Right lung (tissue), 10 donors: ENCODE results near the gene PPM1G. TPM values are rescaled to one million over a fixed set of nuclear protein-coding genes. Genes with fewer than 3 reads are reported as not detected.
A peak's percentile ranks its signal among the peaks of the same experiment; 100 is the strongest.
"Not testable (repeated sequence)": the region's sequence is repeated elsewhere in the genome, so short reads cannot be mapped to it uniquely, and the experiment has no call there.

Source experiments
- DNase-seq, 2 donors: peaks; one replicate each; pipeline ENCODE4 v3.0.0-alpha.2; 2013
- long read RNA-seq, 8 donors: transcript quantifications; one replicate each; lab custom pipeline, GENCODE V29; 2026
- polyA plus RNA-seq, 5 donors: library from polyadenylated mRNA; unstranded; fragments of 120-200 nt; gene quantifications; one replicate each; pipeline versions ENCODE4 v1.2.1 to v1.2.3, GENCODE V29; 2013; ENCODE audit warnings: inconsistent platforms in 1 of 5, low replicate concordance in 1 of 5; ENCODE audit not compliant: insufficient read length in 5 of 5, insufficient read depth in 1 of 5

Gene PPM1G, protein sequence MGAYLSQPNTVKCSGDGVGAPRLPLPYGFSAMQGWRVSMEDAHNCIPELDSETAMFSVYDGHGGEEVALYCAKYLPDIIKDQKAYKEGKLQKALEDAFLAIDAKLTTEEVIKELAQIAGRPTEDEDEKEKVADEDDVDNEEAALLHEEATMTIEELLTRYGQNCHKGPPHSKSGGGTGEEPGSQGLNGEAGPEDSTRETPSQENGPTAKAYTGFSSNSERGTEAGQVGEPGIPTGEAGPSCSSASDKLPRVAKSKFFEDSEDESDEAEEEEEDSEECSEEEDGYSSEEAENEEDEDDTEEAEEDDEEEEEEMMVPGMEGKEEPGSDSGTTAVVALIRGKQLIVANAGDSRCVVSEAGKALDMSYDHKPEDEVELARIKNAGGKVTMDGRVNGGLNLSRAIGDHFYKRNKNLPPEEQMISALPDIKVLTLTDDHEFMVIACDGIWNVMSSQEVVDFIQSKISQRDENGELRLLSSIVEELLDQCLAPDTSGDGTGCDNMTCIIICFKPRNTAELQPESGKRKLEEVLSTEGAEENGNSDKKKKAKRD
- polyA plus RNA-seq, result 10 to 100 TPM; 69.0 to 87.8 (median 82.8) TPM
- long read RNA-seq, donor 1, transcript PPM1G-201 (10 exons, 2,311 nt), result major isoform, 10 of 92 reads
- long read RNA-seq, donor 1, partial matches to known transcripts, result 81 of 92 reads
- long read RNA-seq, donor 1, other reads (novel, unspliced or antisense), result 0 of 92 reads
- long read RNA-seq, donor 2, transcript PPM1G-201 (10 exons, 2,311 nt), result major isoform, 11 of 11 reads
- long read RNA-seq, donor 2, partial matches to known transcripts, result 0 of 11 reads
- long read RNA-seq, donor 2, other reads (novel, unspliced or antisense), result 0 of 11 reads
- long read RNA-seq, donor 3, transcript PPM1G-201 (10 exons, 2,311 nt), result major isoform, 14 of 47 reads
- long read RNA-seq, donor 3, partial matches to known transcripts, result 32 of 47 reads
- long read RNA-seq, donor 3, other reads (novel, unspliced or antisense), result 0 of 47 reads
- long read RNA-seq, donor 4, partial matches to known transcripts, result 48 of 49 reads
- long read RNA-seq, donor 4, other reads (novel, unspliced or antisense), result 0 of 49 reads
- long read RNA-seq, donor 5, transcript PPM1G-201 (10 exons, 2,311 nt), result major isoform, 13 of 47 reads
- long read RNA-seq, donor 5, partial matches to known transcripts, result 33 of 47 reads
- long read RNA-seq, donor 5, other reads (novel, unspliced or antisense), result 0 of 47 reads
- long read RNA-seq, donor 6, transcript PPM1G-201 (10 exons, 2,311 nt), result major isoform, 19 of 62 reads
- long read RNA-seq, donor 6, partial matches to known transcripts, result 43 of 62 reads
- long read RNA-seq, donor 6, other reads (novel, unspliced or antisense), result 0 of 62 reads
- long read RNA-seq, donor 7, transcript PPM1G-201 (10 exons, 2,311 nt), result major isoform, 9 of 21 reads
- long read RNA-seq, donor 7, partial matches to known transcripts, result 12 of 21 reads
- long read RNA-seq, donor 7, other reads (novel, unspliced or antisense), result 0 of 21 reads
- long read RNA-seq, donor 8, transcript PPM1G-201 (10 exons, 2,311 nt), result major isoform, 5 of 22 reads
- long read RNA-seq, donor 8, partial matches to known transcripts, result 17 of 22 reads
- long read RNA-seq, donor 8, other reads (novel, unspliced or antisense), result 0 of 22 reads

DNA sequence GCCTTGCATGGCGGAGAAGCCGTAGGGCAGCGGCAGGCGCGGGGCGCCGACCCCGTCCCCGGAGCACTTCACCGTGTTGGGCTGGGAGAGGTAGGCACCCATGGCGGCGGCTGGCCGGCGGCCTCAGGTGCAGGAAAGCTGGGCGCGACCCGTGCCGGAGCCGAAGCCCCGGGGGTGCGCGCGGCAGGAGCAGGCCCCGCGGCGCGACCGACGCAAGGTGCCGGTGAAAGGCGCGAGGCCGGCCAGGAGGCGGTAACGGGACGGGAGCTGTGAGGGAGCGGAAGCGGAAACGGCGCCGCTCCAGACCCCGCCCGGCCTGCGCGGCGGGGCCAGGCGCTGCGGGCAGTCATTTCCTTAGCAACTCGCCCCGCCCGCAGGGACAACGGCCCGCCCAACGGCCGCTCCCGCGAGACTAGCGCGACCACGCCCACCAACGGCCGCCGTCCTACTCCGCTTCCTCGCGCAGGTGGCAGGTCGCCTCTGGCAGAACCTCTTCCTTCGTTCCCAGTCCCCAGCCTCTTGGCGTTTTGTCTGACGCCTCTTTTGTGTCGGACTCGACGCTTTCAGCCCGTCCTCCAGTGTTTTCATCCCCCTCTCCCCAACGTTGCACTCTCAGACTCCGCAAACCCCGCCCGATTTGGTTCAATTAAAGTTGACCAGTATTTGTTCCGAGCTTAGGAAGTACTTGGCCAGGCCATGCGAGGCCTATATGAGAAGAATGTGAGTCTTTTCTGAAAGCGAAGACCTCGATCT lies at the start of gene PPM1G:
Gene PPM1G, minus strand, starts transcription at position 271 of the 753 bp plus-strand sequence. Its CDS starts 169 bp downstream, at position 102.
- DNase-seq, result peak; percentile 91

DNA sequence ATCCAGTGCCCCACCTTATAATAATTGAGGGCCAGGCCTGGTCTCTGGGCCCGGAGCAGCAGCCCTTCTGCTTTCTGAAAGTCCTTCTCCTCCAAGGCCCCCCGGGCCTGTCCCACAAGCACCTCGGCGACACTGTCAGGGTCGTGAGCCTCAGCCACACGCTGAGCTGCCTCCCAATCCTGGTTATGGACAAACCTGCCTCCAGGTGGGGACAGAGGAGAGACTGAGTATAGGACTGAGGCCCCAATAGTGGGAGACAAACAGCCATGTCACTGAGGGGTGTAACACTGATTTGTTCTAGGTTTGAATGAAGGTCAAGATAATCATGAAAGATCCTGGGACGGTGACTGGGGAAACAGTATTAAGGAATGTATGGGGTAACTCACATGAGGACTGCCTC lies 44.6 kb upstream of the PPM1G start:
- no peak for DNase-seq

DNA sequence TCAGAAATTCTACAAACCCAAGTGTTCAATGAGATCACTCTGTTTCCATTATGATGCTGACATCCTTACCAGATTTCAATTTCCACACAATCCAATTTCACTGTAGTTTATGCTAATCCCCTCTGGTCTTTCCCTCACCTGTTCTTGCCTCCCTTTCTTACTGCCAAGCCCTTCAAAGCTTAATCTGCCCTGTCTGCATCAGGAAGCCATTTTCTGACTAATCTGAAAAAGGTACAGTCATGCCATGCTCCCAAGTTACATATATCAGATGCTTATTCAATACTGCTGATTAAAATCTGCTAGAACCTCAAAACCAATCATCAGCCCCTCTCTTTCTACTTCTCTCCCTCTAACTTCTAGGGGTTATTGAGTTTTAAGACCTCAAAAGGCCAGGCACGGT lies 41.7 kb upstream of the PPM1G start:
- DNase-seq, result no peak

DNA sequence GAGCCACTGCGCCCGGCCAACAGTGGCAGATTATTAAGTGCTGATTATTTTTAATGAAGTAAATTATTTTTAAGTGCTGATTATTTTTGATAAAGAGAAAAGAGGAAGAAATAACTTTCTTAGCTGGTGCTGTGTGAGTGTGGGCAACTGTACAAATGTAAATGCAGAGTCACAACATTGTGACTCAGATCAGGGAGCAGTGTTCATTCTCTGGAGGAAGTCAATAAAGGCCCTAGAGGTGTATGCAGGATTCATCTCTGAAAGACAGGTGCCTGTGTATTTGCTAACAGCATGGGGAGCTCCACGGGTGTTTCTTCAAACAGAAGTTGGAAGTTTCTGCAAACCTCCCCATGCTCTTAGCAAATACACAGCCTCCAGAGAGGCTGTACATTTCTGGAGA lies 39.0 kb upstream of the PPM1G start:
- DNase-seq, result no peak

DNA sequence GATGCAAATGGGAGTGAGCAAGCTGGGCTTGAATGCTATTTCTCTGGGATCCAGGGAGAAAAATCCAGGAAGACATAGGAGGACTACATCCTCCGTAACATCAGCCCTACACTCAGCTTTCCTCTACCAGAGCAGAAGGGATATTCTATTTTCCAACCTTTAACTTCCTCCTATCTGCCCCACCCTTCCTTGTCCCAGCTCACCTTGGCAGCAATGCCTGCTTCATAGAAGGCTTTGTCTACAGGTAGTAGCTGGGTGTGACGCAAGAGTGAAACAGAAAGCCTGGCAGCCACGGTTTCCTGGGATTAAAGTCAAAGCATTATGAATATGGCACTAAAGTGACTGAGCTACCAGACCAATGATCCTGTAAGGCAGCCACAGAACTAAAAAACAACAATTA lies 36.7 kb upstream of the PPM1G start:
- DNase-seq, result no peak

DNA sequence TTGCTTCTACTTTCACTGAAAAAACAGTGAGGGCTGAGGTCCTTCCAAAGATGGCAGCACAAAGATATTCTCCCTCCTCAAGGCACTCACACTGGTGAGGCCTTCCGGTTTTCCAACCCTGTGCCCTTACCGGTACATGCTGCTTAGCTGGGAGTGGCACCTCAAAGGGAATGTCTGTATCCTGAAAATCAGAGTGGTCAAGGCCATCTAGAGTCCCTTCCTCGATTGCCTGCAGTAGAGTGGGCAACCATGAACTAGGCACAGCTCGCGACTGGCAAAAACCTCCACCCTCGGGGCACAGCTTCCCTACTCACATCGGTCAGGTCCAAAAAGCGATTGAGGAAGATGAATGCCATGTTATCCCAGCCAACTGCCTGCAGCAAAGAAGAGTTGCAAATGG lies 36.2 kb upstream of the PPM1G start:
- no peak for DNase-seq

DNA sequence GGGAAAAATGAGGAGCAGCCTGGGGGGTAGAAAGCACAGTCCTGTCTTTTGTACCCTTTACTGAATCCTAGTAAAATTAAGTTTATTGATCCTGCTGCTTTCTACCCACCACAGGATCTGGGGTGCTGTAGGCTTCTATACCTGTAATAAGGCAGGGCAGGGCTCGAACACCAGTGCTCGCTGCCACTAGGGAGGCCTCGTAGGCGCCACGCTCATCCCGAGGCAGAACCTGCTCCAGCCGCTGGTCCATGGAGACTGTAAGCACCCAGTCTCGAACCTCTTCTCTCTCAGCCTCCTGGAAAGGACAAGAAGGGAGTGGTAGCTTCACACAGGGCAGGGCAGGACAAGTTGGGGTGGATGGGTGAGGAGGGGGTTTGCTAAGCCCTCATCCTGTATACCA lies 35.8 kb upstream of the PPM1G start:
- DNase-seq, result no peak

DNA sequence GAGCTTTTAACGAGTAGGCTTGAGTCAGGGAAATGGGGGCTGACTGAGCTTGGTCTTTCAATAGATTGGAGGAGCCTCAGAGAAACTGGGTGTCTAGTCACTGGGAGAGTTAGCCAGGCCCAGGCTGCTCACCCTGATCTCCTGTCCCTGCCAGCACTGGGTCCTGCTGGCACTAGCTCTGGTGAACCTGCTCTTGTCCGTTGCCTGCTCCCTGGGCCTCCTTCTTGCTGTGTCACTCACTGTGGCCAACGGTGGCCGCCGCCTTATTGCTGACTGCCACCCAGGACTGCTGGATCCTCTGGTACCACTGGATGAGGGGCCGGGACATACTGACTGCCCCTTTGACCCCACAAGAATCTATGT lies 33.5 kb upstream of the PPM1G start:
- no peak for DNase-seq

DNA sequence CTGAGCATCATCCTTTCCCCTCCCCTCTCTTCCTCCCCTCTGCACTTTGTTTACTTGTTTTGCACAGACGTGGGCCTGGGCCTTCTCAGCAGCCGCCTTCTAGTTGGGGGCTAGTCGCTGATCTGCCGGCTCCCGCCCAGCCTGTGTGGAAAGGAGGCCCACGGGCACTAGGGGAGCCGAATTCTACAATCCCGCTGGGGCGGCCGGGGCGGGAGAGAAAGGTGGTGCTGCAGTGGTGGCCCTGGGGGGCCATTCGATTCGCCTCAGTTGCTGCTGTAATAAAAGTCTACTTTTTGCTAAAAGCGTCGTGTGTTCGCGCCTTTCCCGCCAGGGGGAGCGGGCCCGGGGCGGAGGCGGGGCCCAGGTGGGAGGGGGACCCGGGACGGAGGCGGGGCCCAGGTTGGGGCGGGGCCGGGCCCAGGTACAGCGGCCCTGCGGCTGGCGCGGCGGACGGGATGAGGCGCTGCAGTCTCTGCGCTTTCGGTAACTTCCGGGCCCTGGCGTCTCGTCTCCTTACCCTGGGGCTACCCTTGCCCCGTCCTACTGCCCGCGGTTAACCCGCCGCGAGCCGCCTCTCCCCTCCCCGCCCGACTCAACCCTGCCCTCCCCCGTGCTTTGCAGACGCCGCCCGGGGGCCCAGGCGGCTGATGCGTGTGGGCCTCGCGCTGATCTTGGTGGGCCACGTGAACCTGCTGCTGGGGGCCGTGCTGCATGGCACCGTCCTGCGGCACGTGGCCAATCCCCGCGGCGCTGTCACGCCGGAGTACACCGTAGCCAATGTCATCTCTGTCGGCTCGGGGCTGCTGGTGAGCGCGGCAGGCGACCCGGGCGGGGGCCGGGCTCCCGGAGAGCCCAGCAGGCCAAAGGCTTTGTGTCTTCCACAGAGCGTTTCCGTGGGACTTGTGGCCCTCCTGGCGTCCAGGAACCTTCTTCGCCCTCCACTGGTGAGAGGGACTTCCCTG lies 32.8 kb upstream of the PPM1G start, which contains the start of gene KRTCAP3:
Gene KRTCAP3, plus strand, starts transcription at position 424 of the 962 bp plus-strand sequence. Its CDS starts 32 bp downstream, at position 456.
- DNase-seq, result peak; percentile 23 to 36

DNA sequence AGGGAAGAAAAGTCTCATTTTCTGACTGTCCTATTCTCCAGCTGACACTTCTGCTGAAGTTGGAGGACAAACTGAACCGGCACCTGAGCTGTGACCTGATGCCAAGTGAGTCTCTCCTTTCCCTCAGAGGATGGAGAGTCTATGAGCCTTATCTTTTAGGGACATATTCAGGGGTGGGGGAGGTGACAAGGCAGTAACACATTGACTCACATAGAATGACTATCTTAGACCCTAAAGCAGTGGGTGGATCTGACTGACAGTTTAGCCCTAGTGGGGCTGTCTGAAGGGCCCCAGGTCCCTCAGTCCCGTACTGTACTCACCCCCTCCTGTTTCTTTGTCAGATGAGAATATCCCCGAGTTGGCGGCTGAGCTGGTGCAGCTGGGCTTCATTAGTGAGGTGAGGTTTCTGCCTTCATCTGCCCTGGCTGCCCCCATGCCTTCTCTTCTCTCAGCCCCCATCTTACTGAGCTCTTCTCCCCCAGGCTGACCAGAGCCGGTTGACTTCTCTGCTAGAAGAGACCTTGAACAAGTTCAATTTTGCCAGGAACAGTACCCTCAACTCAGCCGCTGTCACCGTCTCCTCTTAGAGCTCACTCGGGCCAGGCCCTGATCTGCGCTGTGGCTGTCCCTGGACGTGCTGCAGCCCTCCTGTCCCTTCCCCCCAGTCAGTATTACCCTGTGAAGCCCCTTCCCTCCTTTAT lies 32.0 kb upstream of the PPM1G start:
- DNase-seq, result no peak

DNA sequence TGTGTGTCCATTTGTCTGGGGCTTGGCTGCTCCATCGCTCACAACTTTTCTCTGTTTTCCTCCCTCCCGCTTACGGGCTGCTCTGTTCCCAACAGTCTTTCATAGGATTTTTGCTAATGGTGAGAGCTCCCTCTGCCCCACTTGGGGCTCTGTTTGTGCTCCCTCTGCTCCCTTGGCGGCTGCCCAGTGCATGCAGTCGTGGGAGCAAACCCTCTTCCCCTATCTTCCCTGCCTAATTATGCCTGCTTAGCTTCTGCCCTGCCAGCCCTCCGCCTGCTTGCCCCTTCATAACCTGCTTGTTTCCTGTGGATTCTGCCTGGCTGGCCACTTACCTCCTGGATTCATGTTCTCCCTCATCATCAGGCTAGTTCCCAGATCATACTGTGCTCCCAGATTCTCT lies 26.2 kb upstream of the PPM1G start:
- DNase-seq, result no peak

DNA sequence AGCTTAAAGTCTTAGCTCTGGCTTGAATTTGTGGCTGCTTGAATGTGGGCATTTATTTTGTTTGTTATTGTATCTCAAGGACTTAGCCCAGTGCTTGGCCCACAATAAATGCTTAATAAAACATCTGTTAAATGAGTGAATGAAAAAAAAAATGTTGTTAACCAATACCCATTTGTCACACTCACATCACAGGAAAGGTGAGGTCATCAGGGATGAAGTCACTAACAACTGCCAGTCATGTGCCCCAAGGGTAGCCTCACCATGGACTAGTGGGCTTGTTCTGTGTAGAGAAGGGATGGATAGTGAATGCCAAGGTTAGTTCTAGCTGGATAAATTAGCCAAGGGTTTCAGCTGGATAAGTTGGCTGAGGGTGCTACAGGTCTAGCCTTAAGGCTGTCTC lies 22.0 kb upstream of the PPM1G start:
- no peak for DNase-seq

DNA sequence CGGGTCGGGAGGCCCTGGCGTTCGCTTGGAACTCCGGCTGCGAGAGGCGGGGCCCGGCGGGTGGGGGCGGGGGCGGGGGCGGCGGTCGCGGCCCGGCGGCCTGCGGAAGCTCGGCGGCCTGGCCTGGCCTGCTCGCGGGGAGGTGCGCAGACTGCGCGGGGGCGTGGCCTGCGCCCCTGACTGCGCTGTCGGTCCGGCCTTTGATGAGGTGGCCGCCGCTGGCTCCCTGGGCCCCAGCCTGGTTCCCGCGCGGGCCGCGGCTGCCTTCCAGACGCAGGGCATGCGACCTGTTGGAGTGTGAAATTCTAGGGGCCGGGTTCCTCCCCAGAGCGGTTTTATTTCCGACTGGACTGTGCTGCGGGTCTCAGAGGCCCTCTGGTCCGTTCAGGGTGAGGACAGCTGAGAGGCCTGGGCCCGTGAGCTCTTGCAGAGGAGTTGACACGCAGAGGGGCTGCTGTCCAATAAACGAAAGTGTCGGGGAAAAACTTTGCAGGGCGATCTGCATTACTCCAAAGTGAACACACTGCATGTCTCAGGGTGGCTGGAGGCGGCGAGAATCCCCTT lies 19.7 kb upstream of the PPM1G start:
- DNase-seq, result peak; percentile 78 to 81

DNA sequence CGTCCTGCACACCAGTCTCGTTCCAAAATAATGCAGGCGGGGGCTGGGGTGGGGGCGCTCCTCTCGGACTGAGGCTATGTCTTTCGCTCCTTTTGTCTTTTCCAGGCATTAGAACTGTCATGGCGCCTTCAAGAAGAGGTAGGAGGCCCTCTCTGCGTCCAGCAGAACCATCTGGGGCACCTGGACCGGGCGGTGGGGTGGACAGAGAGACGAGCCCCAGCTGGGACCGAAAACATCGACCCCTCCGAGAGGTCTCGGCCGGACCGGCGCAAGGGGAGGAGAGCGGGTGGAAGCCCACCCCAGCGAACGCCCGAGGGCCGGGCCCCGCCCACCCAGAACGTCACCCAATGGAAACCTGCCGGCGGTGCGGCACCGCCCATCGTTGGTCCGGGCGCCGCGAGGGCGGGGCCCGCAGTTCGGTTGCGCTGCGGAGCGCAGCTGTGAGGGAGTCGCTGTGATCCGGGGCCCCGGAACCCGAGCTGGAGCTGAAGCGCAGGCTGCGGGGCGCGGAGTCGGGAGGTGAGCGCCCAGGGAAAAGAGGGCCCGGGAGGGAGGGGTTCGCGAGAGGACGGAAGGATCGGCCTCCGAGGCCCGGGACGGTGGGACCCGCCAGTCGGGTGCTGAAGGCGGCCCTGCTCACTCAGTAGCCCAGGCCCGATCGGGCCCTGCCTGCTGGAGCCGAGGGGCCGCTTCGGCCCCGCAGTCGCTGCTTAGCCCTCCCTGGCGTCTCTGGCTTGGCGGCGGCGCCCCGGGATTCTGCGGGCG lies 19.0 kb upstream of the PPM1G start, which contains the start of gene NRBP1:
Gene NRBP1, plus strand, starts transcription at position 419 of the 765 bp plus-strand sequence. CDS start 4,643 bp downstream, outside the sequence.
- DNase-seq, result peak; percentile 95 to 97

DNA sequence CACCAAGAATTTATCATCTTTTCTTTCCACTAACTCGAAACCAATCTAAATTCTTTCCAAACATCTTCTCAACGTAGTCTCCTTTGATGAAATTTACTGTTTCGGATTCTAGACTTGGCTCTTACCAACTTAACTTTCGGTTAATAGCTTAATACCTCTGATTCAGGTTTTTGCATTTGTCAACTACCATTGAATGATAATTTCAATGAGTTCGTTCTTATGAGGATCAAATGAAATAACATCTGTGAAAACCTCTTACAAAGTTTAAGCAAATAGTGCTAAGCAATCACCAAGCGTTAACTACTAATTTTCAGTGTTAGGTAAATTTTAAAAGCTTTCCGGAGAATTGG lies 18.4 kb upstream of the PPM1G start:
- no peak for DNase-seq

DNA sequence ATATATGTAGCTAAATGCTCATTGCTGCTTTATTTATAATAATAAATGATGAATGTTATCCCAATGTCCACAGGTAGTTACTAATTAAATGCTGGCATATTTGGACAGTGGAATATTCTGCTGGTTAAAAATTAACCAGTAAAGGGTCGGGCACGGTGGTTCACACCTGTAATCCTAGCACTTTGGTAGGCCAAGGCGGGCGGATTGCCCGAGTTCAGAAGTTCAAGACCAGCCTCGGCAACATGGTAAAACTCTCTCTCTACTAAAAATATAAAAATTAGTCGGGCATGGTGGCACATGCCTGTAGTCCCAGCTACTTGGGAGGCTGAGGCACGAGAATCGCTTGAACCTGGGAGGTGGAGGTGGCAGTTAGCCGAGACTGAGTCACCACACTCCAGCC lies 15.6 kb upstream of the PPM1G start:
- DNase-seq, result not testable (repeated sequence)

DNA sequence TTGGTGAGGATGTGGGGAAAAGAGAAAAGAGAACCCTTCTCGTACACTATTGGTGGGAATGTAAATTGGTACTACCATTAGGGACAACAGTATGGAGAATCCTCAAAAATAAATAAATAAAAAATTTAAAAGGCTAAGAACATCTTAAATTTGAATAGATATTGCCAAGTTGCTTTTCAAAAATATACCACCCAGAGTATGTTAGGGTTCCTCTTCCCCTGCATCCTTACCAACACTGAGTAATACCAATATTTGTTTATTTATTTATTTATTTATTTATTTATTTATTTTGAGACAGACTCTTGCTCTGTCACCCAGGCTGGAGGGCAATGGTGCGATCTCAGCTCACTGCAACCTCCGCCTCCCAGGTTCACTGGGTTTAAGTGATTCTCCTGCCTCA lies 13.6 kb upstream of the PPM1G start:
- no peak for DNase-seq
